Measurements from ENCODE around the gene LAMA2.

DNA sequence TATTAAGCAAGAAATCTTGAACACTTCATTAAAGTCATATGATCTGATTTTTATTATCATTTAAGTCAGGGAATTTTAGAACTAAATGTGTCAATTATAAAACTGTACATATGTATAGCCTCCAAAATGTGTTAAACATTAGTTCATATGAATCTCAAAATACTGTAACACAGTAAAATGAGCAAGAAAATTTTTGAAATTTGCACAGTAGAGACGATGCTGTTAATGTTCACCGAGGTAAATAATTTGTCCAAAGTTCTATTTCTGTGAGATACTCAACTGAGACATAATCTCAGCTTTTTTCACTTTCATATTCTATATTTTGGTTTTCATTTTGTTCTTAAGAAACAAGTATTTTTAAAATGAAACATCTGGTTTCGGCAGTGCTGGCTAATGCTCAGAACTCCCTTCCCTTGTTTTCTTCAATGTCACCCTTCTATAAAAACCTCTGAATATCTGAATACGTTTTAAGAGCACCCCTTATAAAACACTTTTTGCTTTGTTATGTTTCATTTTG lies 353.1 kb downstream of the LAMA2 start:
- TF ChIP-seq, protein P1, sequence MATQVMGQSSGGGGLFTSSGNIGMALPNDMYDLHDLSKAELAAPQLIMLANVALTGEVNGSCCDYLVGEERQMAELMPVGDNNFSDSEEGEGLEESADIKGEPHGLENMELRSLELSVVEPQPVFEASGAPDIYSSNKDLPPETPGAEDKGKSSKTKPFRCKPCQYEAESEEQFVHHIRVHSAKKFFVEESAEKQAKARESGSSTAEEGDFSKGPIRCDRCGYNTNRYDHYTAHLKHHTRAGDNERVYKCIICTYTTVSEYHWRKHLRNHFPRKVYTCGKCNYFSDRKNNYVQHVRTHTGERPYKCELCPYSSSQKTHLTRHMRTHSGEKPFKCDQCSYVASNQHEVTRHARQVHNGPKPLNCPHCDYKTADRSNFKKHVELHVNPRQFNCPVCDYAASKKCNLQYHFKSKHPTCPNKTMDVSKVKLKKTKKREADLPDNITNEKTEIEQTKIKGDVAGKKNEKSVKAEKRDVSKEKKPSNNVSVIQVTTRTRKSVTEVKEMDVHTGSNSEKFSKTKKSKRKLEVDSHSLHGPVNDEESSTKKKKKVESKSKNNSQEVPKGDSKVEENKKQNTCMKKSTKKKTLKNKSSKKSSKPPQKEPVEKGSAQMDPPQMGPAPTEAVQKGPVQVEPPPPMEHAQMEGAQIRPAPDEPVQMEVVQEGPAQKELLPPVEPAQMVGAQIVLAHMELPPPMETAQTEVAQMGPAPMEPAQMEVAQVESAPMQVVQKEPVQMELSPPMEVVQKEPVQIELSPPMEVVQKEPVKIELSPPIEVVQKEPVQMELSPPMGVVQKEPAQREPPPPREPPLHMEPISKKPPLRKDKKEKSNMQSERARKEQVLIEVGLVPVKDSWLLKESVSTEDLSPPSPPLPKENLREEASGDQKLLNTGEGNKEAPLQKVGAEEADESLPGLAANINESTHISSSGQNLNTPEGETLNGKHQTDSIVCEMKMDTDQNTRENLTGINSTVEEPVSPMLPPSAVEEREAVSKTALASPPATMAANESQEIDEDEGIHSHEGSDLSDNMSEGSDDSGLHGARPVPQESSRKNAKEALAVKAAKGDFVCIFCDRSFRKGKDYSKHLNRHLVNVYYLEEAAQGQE (IDR thresholded peaks at IDR 0.05; ENCODE audit: unreplicated experiment): no peak
- TF ChIP-seq, protein P2, sequence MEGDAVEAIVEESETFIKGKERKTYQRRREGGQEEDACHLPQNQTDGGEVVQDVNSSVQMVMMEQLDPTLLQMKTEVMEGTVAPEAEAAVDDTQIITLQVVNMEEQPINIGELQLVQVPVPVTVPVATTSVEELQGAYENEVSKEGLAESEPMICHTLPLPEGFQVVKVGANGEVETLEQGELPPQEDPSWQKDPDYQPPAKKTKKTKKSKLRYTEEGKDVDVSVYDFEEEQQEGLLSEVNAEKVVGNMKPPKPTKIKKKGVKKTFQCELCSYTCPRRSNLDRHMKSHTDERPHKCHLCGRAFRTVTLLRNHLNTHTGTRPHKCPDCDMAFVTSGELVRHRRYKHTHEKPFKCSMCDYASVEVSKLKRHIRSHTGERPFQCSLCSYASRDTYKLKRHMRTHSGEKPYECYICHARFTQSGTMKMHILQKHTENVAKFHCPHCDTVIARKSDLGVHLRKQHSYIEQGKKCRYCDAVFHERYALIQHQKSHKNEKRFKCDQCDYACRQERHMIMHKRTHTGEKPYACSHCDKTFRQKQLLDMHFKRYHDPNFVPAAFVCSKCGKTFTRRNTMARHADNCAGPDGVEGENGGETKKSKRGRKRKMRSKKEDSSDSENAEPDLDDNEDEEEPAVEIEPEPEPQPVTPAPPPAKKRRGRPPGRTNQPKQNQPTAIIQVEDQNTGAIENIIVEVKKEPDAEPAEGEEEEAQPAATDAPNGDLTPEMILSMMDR (conservative IDR thresholded peaks at IDR 0.05; ENCODE audit: low read depth in 2 of 2): no peak
